Neural progenitor cell (in vitro differentiated cells): Measurements from ENCODE around the gene NRTN.

Experiments
- CTCF ChIP-seq: fragments of 200-600 bp; sonication (generic); IDR thresholded peaks from 2 replicates; pipeline ENCODE4 v1.5.1; 2017; ENCODE audit warnings: antibody characterized with exemption, mild to moderate bottlenecking
- EZH2 ChIP-seq: fragments of 200-600 bp; sonication (generic); IDR thresholded peaks from 2 replicates; pipeline ENCODE4 v1.6.1; 2017; ENCODE audit warnings: antibody characterized with exemption, mild to moderate bottlenecking, moderate library complexity
- EZH2phosphoT487 ChIP-seq: fragments of 200-600 bp; sonication (generic); IDR thresholded peaks from 2 replicates; pipeline ENCODE4 v1.6.1; 2017; ENCODE audit warnings: antibody characterized with exemption

- TF ChIP-seq CTCF: no peak
- no peak for TF ChIP-seq EZH2
- TF ChIP-seq EZH2phosphoT487: no peak
Observed at GRCh38 chr19:5795382-5795919, 9.4 kb upstream of the NRTN start.
